Keratinocyte (primary cell): ENCODE measurements around the gene UGT1A1. TPM values are rescaled to one million over a fixed set of nuclear protein-coding genes. Genes with fewer than 3 reads are reported as not detected.

ENCODE experiments used
- DNase-seq: peaks from one replicate; pipeline ENCODE4 v3.0.0-alpha.2; 2011; ENCODE audit warnings: low read depth, missing footprints, low spot score
- FAIRE-seq: peaks from 2 replicates; lab custom pipeline; 2011; peaks lifted over from hg19 to GRCh38; lab: Jason Lieb, UNC
- H2AFZ ChIP-seq: 2 replicates; pipeline ENCODE4 v1.6.0; 2012; ENCODE audit warnings: low read length, control low read depth, inconsistent platforms; ENCODE audit not compliant: control insufficient read depth
- H3K27ac ChIP-seq: 2 replicates; pipeline ENCODE4 v1.5.1; 2011; ENCODE audit warnings: low read length; ENCODE audit not compliant: control insufficient read depth, insufficient read depth
- H3K27me3 ChIP-seq: 3 replicates; pipeline ENCODE4 v1.6.0; 2011; ENCODE audit warnings: low read length; ENCODE audit not compliant: control insufficient read depth, insufficient read depth; ENCODE audit errors: extremely low read depth
- H3K36me3 ChIP-seq, 2 experiments: 2 replicates in 1 of 2; 3 replicates in 1 of 2; pipeline ENCODE4 v1.5.1; 2011; ENCODE audit warnings: low read length in 2 of 2, mild to moderate bottlenecking in 1 of 2; ENCODE audit not compliant: control insufficient read depth in 2 of 2, insufficient read depth in 2 of 2; ENCODE audit errors: extremely low read depth in 1 of 2
- H3K4me1 ChIP-seq: 3 replicates; pipeline ENCODE4 v1.5.1; 2011; ENCODE audit warnings: low read length; ENCODE audit not compliant: control insufficient read depth, insufficient read depth; ENCODE audit errors: extremely low read depth
- H3K4me2 ChIP-seq: 3 replicates; pipeline ENCODE4 v1.6.0; 2011; ENCODE audit warnings: low read depth, low read length; ENCODE audit not compliant: control insufficient read depth, insufficient read depth; ENCODE audit errors: extremely low read depth
- H3K4me3 ChIP-seq, 3 experiments: fragments of 200-600 bp in 1 of 3; sonication (generic) in 1 of 3; 2 replicates in 2 of 3; 3 replicates in 1 of 3; pipeline ENCODE4 v1.5.1; 2011 to 2016; ENCODE audit warnings: low read length in 3 of 3, mild to moderate bottlenecking in 3 of 3, control low read depth in 2 of 3, inconsistent platforms in 1 of 3, low read depth in 1 of 3, mixed read lengths in 1 of 3, mixed run types in 1 of 3, moderate library complexity in 1 of 3; ENCODE audit not compliant: control insufficient read depth in 2 of 3, insufficient read depth in 2 of 3; ENCODE audit errors: extremely low read depth in 1 of 3
- H3K79me2 ChIP-seq: 2 replicates; pipeline ENCODE4 v1.6.0; 2012; ENCODE audit warnings: low read length; ENCODE audit not compliant: control insufficient read depth, insufficient read depth
- H3K9ac ChIP-seq: 3 replicates; pipeline ENCODE4 v1.6.0; 2011; ENCODE audit warnings: low read length; ENCODE audit not compliant: control insufficient read depth, insufficient read depth; ENCODE audit errors: extremely low read depth
- H3K9me1 ChIP-seq: 3 replicates; pipeline ENCODE4 v1.6.0; 2011; ENCODE audit warnings: low read length; ENCODE audit not compliant: control insufficient read depth, insufficient read depth; ENCODE audit errors: extremely low read depth
- H3K9me3 ChIP-seq: 2 replicates; pipeline ENCODE4 v1.5.1; 2012; ENCODE audit warnings: low read depth, low read length; ENCODE audit not compliant: control insufficient read depth
- H4K20me1 ChIP-seq: 3 replicates; pipeline ENCODE4 v1.6.0; 2011; ENCODE audit warnings: low read length; ENCODE audit not compliant: control insufficient read depth, insufficient read depth; ENCODE audit errors: extremely low read depth
- EZH2 ChIP-seq: IDR thresholded peaks from one replicate; pipeline ENCODE4 v1.6.1; 2012; ENCODE audit warnings: inconsistent platforms, mild to moderate bottlenecking, low read length, moderate library complexity
- dilution Hi-C: fragments of 300-500 bp; cut with MboI; formaldehyde crosslinking; loops from one replicate; pipeline ENCODE4 v1.7.0; 2020; ENCODE audit warnings: low sequenced_read_pairs; ENCODE audit not compliant: extremely low pct_ligation_motif_present
- polyA plus RNA-seq, 5 experiments: library from polyadenylated mRNA; depleted of rRNA in 3 of 5; stranded (reverse) in 3 of 5; stranded (forward) in 1 of 5; unstranded in 1 of 5; fragments of >200 nt; gene quantifications; 1 replicate in 1 of 5; 2 replicates in 3 of 5; 3 replicates in 1 of 5; pipeline versions ENCODE4 v1.2.1 to v1.2.3, GENCODE V29; 2011 to 2012; ENCODE audit warnings: missing spikeins in 2 of 5, low read depth in 1 of 5, low replicate concordance in 1 of 5
- TF ChIP-seq, protein P1 (sequence below), 3 experiments: IDR thresholded peaks in 1 of 3; conservative IDR thresholded peaks in 1 of 3; optimal IDR thresholded peaks in 1 of 3; 2 replicates in 2 of 3; 3 replicates in 1 of 3; pipeline versions ENCODE3 to v1.5.1; 2011; ENCODE audit warnings: low read length in 3 of 3, mild to moderate bottlenecking in 3 of 3, moderate library complexity in 2 of 3, control low read depth in 1 of 3, inconsistent platforms in 1 of 3; ENCODE audit not compliant: insufficient read depth in 2 of 3; ENCODE audit errors: extremely low read depth in 1 of 3

Gene UGT1A1
- polyA plus RNA-seq, 1 donor (not counting 4 experiments of a cell fraction or from before 2014, with no cell fraction given): 2.7 TPM

DNA sequence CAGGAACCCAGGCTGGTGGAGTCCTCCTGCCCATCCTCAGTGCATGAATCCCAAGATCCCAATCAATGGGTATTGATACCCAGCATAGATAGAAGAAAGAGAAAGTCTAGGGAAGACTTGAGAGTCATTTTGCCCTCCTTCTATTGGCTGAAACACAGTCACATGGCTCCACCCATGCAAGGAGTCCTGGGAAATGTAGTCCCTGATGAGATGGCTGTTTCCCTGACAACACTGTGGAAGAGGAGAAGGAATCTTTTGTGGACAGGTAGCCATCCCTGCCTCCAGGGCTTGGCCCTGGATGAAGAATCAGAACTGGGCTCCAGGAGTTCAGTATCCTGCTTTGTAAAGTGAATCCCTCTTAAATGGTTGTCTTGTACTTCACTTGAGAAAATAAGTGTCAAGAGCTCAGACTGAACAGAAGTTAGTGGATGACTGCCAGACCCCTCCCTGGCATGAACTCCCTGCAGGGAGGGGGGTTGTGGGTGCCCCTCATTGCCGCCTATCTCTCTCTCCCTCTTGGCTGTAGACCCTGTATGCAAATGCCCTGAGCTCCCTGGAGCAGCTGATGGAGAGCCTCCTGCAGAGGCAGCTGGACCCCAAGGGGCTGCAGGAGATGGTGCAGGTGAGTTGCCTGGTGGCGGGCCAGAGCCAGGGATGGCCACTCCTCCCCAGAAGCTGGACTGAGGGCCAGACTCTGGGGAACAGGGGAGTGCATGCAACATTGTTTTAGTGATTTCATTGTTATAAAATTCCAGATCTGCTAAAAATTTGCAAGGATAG, 54.2 kb downstream of the UGT1A1 start:
- FAIRE-seq: peak; percentile 23
- dilution Hi-C loops: no loop called here

DNA sequence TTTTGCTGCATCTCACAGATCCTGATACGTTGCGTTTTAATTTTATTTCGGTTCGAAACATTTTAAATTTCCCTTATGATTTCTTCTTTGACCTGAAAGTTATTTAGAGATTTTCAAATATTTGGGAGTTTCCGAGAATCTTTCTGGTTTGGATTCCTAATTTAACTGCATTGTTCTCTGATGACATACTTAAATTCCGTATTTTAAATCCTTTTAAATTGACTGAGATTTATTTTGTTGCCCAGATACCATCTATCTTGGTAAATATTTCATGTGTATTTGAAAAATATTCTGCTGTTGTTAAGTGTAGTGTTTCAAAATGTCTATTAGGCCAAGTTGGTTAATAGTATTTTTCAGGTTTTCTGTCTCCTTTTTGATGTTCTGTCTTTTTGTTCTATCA, 55.8 kb downstream of the UGT1A1 start:
- Histone ChIP-seq H3K36me3 (no peaks in the 10 kb centered on the region), H3K27ac (no peak overlapping the region), H3K9me1 (no peaks in the 10 kb centered on the region), H2AFZ (no peak overlapping the region), H3K4me1 (no peaks in the 10 kb centered on the region), H4K20me1 (no peaks in the 10 kb centered on the region), H3K9me3 (no peaks in the 10 kb centered on the region), H3K9ac (no peak overlapping the region), H3K79me2 (no peaks in the 10 kb centered on the region), H3K4me2 (no peak overlapping the region), H3K4me3 (no peak overlapping the region), H3K27me3 (peaks cover 8% of the 10 kb centered on the region)
- TF ChIP-seq EZH2: no peak
- TF ChIP-seq, protein P1, sequence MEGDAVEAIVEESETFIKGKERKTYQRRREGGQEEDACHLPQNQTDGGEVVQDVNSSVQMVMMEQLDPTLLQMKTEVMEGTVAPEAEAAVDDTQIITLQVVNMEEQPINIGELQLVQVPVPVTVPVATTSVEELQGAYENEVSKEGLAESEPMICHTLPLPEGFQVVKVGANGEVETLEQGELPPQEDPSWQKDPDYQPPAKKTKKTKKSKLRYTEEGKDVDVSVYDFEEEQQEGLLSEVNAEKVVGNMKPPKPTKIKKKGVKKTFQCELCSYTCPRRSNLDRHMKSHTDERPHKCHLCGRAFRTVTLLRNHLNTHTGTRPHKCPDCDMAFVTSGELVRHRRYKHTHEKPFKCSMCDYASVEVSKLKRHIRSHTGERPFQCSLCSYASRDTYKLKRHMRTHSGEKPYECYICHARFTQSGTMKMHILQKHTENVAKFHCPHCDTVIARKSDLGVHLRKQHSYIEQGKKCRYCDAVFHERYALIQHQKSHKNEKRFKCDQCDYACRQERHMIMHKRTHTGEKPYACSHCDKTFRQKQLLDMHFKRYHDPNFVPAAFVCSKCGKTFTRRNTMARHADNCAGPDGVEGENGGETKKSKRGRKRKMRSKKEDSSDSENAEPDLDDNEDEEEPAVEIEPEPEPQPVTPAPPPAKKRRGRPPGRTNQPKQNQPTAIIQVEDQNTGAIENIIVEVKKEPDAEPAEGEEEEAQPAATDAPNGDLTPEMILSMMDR (optimal IDR thresholded peaks at IDR 0.05 in 1 of 3, IDR thresholded peaks at IDR 0.05 in 1 of 3, conservative IDR thresholded peaks at IDR 0.05 in 1 of 3; ENCODE audit: extremely low read depth in 1 of 3, insufficient read depth in 2 of 3, low read length in 3 of 3): no peak
- dilution Hi-C loops: no loop called here
- no peak for DNase-seq
- no peak for FAIRE-seq

More for the DNA sequence above, 54.2 kb downstream of the UGT1A1 start:
- TF ChIP-seq EZH2: no peak
- H3K4me3 ChIP-seq: no peak overlapping the region
- H2AFZ ChIP-seq: no peak overlapping the region
- no peaks in the 10 kb centered on the region for H4K20me1 ChIP-seq
- H3K4me1 ChIP-seq: no peaks in the 10 kb centered on the region
- no peak overlapping the region for H3K27ac ChIP-seq
- H3K27me3 ChIP-seq: peaks cover 8% of the 10 kb centered on the region
- H3K79me2 ChIP-seq: no peaks in the 10 kb centered on the region
- H3K9me1 ChIP-seq: no peaks in the 10 kb centered on the region
- no peak for DNase-seq
- no peak overlapping the region for H3K9ac ChIP-seq
- H3K4me2 ChIP-seq: no peak overlapping the region
- H3K36me3 ChIP-seq: no peaks in the 10 kb centered on the region
- no peaks in the 10 kb centered on the region for H3K9me3 ChIP-seq
